ENCODE results near the gene POLN. TPM values are rescaled to one million over a fixed set of nuclear protein-coding genes. Genes with fewer than 3 reads are reported as not detected.

Gene POLN
- total RNA-seq: 1.1 and 1.9 TPM in 2 replicates

GRCh38 chr4:2241410-2242353 is at the start of gene POLN, which contains the start of gene HAUS3:
Gene POLN, minus strand, starts transcription at chr4:2242121. Its CDS starts 12,890 bp downstream, at chr4:2229231.
Gene HAUS3, minus strand, starts transcription at chr4:2242121. Its CDS starts 1,175 bp downstream, at chr4:2240946.

DNA sequence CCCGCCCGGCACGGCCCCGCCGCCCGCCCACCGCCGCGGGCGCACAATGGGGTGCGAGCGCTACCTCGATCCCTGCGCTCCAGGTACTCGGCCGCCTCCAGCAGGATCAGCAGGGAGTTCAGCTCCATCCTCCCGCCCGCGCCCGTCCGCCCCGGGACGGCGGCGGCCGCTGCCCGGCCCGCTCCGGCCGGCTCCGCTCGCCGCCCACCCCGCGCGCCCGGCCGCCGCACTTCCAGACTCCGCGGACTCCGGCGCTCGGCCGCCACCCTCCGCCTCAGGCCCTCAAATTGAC is 19.9 kb upstream of the POLN start, which contains the start of gene MXD4:
TSS of gene MXD4 (minus strand) at position 257 of the 292 bp plus-strand sequence. CDS start at position 128, 129 bp downstream.

DNA sequence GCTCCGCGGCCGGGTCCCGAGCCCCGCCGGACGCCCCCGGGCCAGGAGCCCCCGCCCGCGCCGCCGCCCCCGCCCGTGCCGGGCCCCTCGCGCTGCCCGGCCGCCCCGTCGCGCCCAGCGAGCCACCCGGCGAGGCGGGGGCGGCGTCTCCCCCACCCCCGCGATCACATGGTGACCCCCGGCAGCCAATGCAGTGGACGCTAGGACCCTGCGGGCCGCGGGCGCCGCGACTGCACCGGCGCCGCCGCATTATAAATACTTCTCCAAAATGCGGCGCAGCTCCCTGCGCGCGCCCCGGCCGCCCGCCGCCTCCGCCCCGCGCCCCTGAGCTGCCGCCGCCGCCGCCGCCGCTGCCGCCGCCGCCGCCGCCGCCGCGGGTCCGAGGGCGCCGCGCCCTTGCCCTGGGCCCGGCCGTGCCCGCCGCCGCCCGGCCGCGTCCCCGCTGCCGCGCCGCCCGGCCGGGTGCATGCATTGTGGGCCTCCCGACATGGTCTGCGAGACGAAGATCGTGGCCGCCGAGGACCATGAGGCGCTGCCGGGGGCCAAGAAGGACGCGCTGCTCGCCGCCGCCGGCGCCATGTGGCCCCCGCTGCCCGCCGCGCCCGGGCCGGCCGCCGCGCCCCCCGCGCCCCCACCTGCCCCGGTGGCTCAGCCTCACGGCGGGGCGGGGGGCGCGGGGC is 182.7 kb downstream of the POLN start, which contains the start of gene NAT8L:
TSS of gene NAT8L (plus strand) at position 282 of the 680 bp plus-strand sequence. CDS start at position 467, 185 bp downstream.

Small RNA genes lying within 50 kb of the gene (small RNA-seq; reads per million reads assigned to genes)
- gene COX6B1P5 (ENCODE audit: low replicate concordance): not detected

Other genes with a start within 250 kb of the POLN start
- gene NELFA, start 233.1 kb downstream of the POLN start, total RNA-seq: 16.9 and 23.2 TPM in 2 replicates
- gene NAT8L, start 182.8 kb downstream of the POLN start, total RNA-seq: 0.14 and 0.66 TPM in 2 replicates
- gene HAUS3, start within 50 bp of the POLN start, total RNA-seq: 3.7 and 15.0 TPM in 2 replicates
- gene MXD4, start 20.0 kb upstream of the POLN start, total RNA-seq: 31.4 and 45.7 TPM in 2 replicates
- gene ZFYVE28, start 176.5 kb upstream of the POLN start, total RNA-seq: 5.3 and 7.4 TPM in 2 replicates
- gene CFAP99, start 176.8 kb upstream of the POLN start, total RNA-seq: under 0.01 TPM in 2 replicates
- 87.0 and 144 TPM in 2 replicates for gene RNF4, start 227.0 kb upstream of the POLN start, total RNA-seq